GM23338 (cell line): Measurements from ENCODE around the gene PGC. TPM values are rescaled to one million over a fixed set of nuclear protein-coding genes. Genes with fewer than 3 reads are reported as not detected.
A peak's percentile ranks its signal among the peaks of the same experiment; 100 is the strongest.

Source experiments
- ATAC-seq: fragments of 200-7000 bp; cut with Tn5 transposase; 3 replicates; pipeline ENCODE4 v1.9.1; 2020
- DNase-seq: peaks from one replicate; pipeline ENCODE4 v3.0.0-alpha.2; 2015; ENCODE audit warnings: low spot score
- H2AFZ ChIP-seq: fragments of 200-600 bp; sonication (generic); 2 replicates; pipeline ENCODE4 v1.8.0; 2016; ENCODE audit warnings: antibody characterized with exemption, mild to moderate bottlenecking, moderate library complexity
- H3F3A ChIP-seq: fragments of 200-600 bp; sonication (generic); replicated peaks from 2 replicates; pipeline ENCODE4 v1.8.0; 2017; ENCODE audit warnings: antibody characterized with exemption, mixed run types, low read depth
- H3K27ac ChIP-seq: fragments of 200-600 bp; sonication (generic); 2 replicates; pipeline ENCODE4 v1.6.1; 2016; ENCODE audit warnings: low read depth
- H3K27me3 ChIP-seq: fragments of 200-600 bp; sonication (generic); 2 replicates; pipeline ENCODE4 v1.8.0; 2016; ENCODE audit warnings: mild to moderate bottlenecking, mixed run types, moderate library complexity; ENCODE audit not compliant: insufficient read depth
- H3K36me3 ChIP-seq: fragments of 200-600 bp; sonication (generic); 2 replicates; pipeline ENCODE4 v1.8.0; 2016; ENCODE audit warnings: mild to moderate bottlenecking; ENCODE audit not compliant: insufficient read depth
- H3K4me1 ChIP-seq: fragments of 200-600 bp; sonication (generic); 2 replicates; pipeline ENCODE4 v1.8.0; 2016; ENCODE audit warnings: mild to moderate bottlenecking, moderate library complexity; ENCODE audit not compliant: insufficient read depth
- H3K4me2 ChIP-seq: fragments of 200-600 bp; sonication (generic); 2 replicates; pipeline ENCODE4 v1.7.1; 2017; ENCODE audit warnings: mixed run types
- H3K4me3 ChIP-seq: fragments of 200-600 bp; sonication (generic); 2 replicates; pipeline ENCODE4 v1.6.1; 2016; ENCODE audit warnings: mixed run types
- H3K79me2 ChIP-seq: fragments of 200-600 bp; sonication (generic); replicated peaks from 2 replicates; pipeline ENCODE4 v1.8.0; 2017; ENCODE audit warnings: mild to moderate bottlenecking; ENCODE audit not compliant: insufficient read depth
- H3K9me2 ChIP-seq: fragments of 200-600 bp; sonication (generic); 2 replicates; pipeline ENCODE4 v1.8.0; 2017; ENCODE audit not compliant: insufficient read depth
- H4K20me1 ChIP-seq: fragments of 200-600 bp; sonication (generic); replicated peaks from 2 replicates; pipeline ENCODE4 v1.8.0; 2017; ENCODE audit warnings: mild to moderate bottlenecking; ENCODE audit not compliant: insufficient read depth
- H3K27ac Mint-ChIP-seq: 2 replicates; pipeline ENCODE4 v1.8.0; 2020; ENCODE audit warnings: inconsistent platforms, mild to moderate bottlenecking, moderate library complexity, mixed read lengths
- H3K27me3 Mint-ChIP-seq: 3 replicates; pipeline ENCODE4 v1.8.0; 2022; ENCODE audit warnings: low read depth, mild to moderate bottlenecking, moderate library complexity, mixed read lengths, inconsistent platforms; ENCODE audit not compliant: insufficient read depth, poor library complexity
- H3K36me3 Mint-ChIP-seq: 3 replicates; pipeline ENCODE4 v1.8.0; 2021; ENCODE audit warnings: low read depth, mild to moderate bottlenecking, inconsistent platforms, moderate library complexity, mixed read lengths
- H3K4me1 Mint-ChIP-seq: 3 replicates; pipeline ENCODE4 v1.8.0; 2020; ENCODE audit warnings: mild to moderate bottlenecking, inconsistent platforms, mixed read lengths
- H3K4me3 Mint-ChIP-seq: 3 replicates; pipeline ENCODE4 v1.8.0; 2021; ENCODE audit warnings: moderate library complexity, mild to moderate bottlenecking, inconsistent platforms, mixed read lengths
- H3K9me3 Mint-ChIP-seq: 3 replicates; pipeline ENCODE4 v1.8.0; 2020; ENCODE audit warnings: moderate library complexity, mild to moderate bottlenecking, inconsistent platforms, mixed read lengths
- CREB1 ChIP-seq: fragments of 250-450 bp; sonication (Bioruptor Pico); IDR thresholded peaks from 2 replicates; pipeline ENCODE4 v1.5.0; 2020; ENCODE audit warnings: low read depth, mild to moderate bottlenecking, moderate library complexity
- EZH2 ChIP-seq: fragments of 200-600 bp; sonication (generic); IDR thresholded peaks from one replicate; pipeline ENCODE4 v1.8.0; 2017; ENCODE audit warnings: antibody characterized with exemption, mild to moderate bottlenecking, low read depth; ENCODE audit not compliant: unreplicated experiment
- EZH2phosphoT487 ChIP-seq: fragments of 200-600 bp; sonication (generic); IDR thresholded peaks from one replicate; pipeline ENCODE4 v1.8.1; 2018; ENCODE audit warnings: antibody characterized with exemption; ENCODE audit not compliant: unreplicated experiment
- JUNB ChIP-seq: IDR thresholded peaks from one replicate; pipeline ENCODE4 v1.6.1; 2016; ENCODE audit warnings: antibody characterized with exemption; ENCODE audit not compliant: unreplicated experiment
- NANOG ChIP-seq: IDR thresholded peaks from 2 replicates; pipeline ENCODE4 v1.6.1; 2016; ENCODE audit warnings: antibody characterized with exemption, borderline replicate concordance
- STAT1 ChIP-seq: IDR thresholded peaks from one replicate; pipeline ENCODE4 v1.6.1; 2016; ENCODE audit warnings: antibody characterized with exemption; ENCODE audit not compliant: unreplicated experiment
- ZNF331 ChIP-seq: fragments of 250-450 bp; sonication (Bioruptor Pico); IDR thresholded peaks from 2 replicates; pipeline ENCODE4 v1.5.0; 2020; ENCODE audit warnings: low read depth, mild to moderate bottlenecking, moderate library complexity
- polyA plus RNA-seq: library from polyadenylated mRNA; unstranded; fragments of >200 nt; fragmentation: Nextera tagmentation; extraction: Ambion mirVana; gene quantifications from 2 replicates; pipeline ENCODE4 v1.2.1, GENCODE V29; 2016
- total RNA-seq: library from RNA; depleted of rRNA; stranded (reverse); fragments of >200 nt; shearing (Covaris generic); gene quantifications from 2 replicates; pipeline ENCODE4 v1.2.3, GENCODE V29; 2014
- TF ChIP-seq, protein P1 (sequence below), 2 experiments: fragments of 200-600 bp in 1 of 2; sonication (generic) in 1 of 2; conservative IDR thresholded peaks; 2 replicates each; pipeline versions ENCODE4 v1.5.1 to v1.6.1; 2016 to 2017; ENCODE audit warnings: antibody characterized with exemption in 2 of 2, low read depth in 2 of 2, mild to moderate bottlenecking in 2 of 2, moderate library complexity in 1 of 2

PGC gene
- total and polyA plus RNA-seq, 2 experiments from 2014 or later, result not detected

DNA sequence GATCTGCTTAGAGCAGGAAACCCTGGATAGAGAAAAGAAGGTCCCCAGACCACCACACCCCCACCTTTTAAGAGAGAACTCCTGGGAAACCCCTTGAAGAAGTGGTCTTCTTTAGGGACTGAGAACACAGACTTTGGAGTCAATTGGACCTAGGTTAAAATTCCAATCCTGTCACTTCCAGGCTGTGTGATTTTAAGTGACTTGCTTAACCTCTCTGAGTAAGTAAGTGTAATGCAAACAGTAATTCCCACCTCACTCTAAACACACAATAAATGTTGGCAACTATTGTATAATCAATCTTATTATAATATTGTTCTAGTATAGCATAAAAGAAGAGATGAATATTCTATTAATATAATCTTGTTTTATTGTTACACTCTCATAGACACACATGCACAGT lies 15.0 kb downstream of the PGC start:
- TF ChIP-seq ZNF331 (no peak), EZH2 (no peak)
- no peaks in the 10 kb centered on the region for H3K9me3 Mint-ChIP-seq
- H3K4me1 Mint-ChIP-seq, result peaks cover 55% of the 10 kb centered on the region
- H3K27ac Mint-ChIP-seq, result no peak overlapping the region
- peaks cover 14% of the 10 kb centered on the region for H3F3A ChIP-seq
- H3K27me3 Mint-ChIP-seq, result peaks cover 24% of the 10 kb centered on the region
- ATAC-seq (no peak), DNase-seq (no peak)
- no peaks in the 10 kb centered on the region for H3K36me3 Mint-ChIP-seq
- peak overlapping the region; percentile 86 for H3K4me3 Mint-ChIP-seq
- no peak overlapping the region for H3K4me3 ChIP-seq
- no peaks in the 10 kb centered on the region for H3K9me2 ChIP-seq
- H4K20me1 ChIP-seq, result no peaks in the 10 kb centered on the region
- peaks cover 18% of the 10 kb centered on the region for H3K27me3 ChIP-seq
- no peak overlapping the region for H3K27ac ChIP-seq
- H3K4me1 ChIP-seq, result peaks cover 32% of the 10 kb centered on the region
- H3K79me2 ChIP-seq, result no peaks in the 10 kb centered on the region
- no peaks in the 10 kb centered on the region for H3K36me3 ChIP-seq
- no peak overlapping the region for H2AFZ ChIP-seq
- no peak overlapping the region; the same call in 1 of the 2 replicates for H3K4me2 ChIP-seq

DNA sequence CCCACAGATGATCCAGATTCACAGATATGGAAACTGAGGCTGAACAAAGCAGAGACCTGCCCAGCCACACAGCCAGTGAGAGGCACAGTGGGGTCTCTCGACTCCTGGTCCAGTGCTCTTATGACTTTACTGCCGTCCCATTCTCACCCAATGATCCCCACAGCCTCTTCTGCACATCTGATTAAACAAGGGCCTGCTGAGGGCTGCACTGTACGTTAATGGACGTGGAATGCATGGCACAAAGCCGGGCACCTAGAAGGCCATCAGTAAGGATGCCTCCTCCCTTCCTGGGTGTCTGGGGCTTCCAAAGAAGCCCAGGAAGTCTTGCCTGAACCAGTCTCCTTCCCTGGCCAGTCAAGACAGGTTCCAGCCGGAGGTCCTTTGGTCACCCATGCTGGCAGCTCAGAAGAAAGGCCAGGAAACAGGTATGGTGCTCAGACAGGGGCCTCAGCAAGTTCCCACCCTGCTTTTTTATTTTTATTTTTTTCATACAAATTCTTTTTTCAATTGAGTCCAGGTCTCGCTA lies 15.6 kb downstream of the PGC start:
- H4K20me1 ChIP-seq, result no peaks in the 10 kb centered on the region
- H3K4me2 ChIP-seq, result no peak overlapping the region
- no peak overlapping the region for H3K27ac Mint-ChIP-seq
- no peaks in the 10 kb centered on the region for H3K9me3 Mint-ChIP-seq
- H3K9me2 ChIP-seq, result no peaks in the 10 kb centered on the region
- H3F3A ChIP-seq, result peaks cover 14% of the 10 kb centered on the region
- no peaks in the 10 kb centered on the region for H3K79me2 ChIP-seq
- H3K4me3 ChIP-seq, result no peak overlapping the region
- H3K36me3 ChIP-seq, result no peaks in the 10 kb centered on the region
- H2AFZ ChIP-seq, result no peak overlapping the region
- peaks cover 32% of the 10 kb centered on the region for H3K4me1 ChIP-seq
- no peak for ATAC-seq
- peaks cover 18% of the 10 kb centered on the region for H3K27me3 ChIP-seq
- no peak overlapping the region for H3K27ac ChIP-seq
- H3K36me3 Mint-ChIP-seq, result no peaks in the 10 kb centered on the region
- peaks cover 24% of the 10 kb centered on the region for H3K27me3 Mint-ChIP-seq
- no peak overlapping the region; the same call in 2 of the 3 replicates for H3K4me3 Mint-ChIP-seq
- TF ChIP-seq EZH2phosphoT487 (no peak), CREB1 (CRISPR knock-in tag) (no peak), STAT1 (no peak)
- H3K4me1 Mint-ChIP-seq, result peaks cover 54% of the 10 kb centered on the region
- no peak for DNase-seq

DNA sequence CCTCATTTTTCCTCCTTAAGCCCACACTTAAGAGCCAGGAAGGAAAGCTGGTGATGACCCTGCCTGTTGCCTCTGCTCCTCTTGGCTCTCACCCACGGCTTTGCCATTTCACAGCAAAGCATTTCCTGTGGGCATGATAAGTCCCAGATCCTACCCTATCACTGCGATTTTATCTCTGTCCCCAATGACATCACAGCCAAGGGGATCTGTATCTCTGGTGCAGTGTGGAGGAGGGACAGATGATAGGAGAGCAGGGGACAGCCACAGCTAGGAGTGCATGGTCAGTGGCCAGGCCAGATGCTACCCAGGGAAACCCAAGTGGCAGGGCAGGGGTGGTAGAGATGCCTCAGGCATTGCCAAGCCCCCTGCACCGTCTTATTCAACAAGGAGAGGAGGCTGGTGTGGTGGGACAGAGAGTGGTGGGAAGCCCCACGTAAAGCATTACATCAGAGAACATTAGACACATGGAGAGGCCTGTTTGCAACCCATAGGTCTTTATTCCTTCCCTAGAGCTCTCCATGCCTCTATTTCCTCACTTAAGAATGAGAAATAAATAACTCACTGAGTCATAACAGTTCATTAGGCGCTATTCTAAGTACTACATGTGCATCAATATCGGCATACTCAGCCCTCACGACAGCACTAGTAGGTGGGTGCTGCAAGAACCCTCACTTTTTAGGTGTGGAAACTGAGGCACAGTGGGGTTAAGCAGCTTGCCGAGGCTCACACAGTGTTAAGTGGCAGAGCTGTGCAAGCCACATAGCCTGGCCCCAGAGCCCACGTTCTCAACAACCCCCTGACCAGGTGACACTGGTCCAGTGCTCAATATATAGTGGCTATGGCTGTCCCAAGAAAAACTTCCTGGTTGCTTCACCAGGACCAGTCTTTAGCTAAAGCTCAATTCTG lies 16.4 kb downstream of the PGC start:
- no peaks in the 10 kb centered on the region for H4K20me1 ChIP-seq
- no peaks in the 10 kb centered on the region for H3K79me2 ChIP-seq
- DNase-seq (no peak), ATAC-seq (no peak)
- H3F3A ChIP-seq, result peaks cover 14% of the 10 kb centered on the region
- H2AFZ ChIP-seq, result no peak overlapping the region
- Mint-ChIP-seq H3K4me3 (no peak overlapping the region), H3K27me3 (peaks cover 22% of the 10 kb centered on the region), H3K9me3 (no peaks in the 10 kb centered on the region), H3K36me3 (no peaks in the 10 kb centered on the region), H3K4me1 (peaks cover 46% of the 10 kb centered on the region), H3K27ac (no peak overlapping the region)
- H3K4me1 ChIP-seq, result peaks cover 27% of the 10 kb centered on the region
- no peaks in the 10 kb centered on the region for H3K9me2 ChIP-seq
- H3K27me3 ChIP-seq, result peaks cover 18% of the 10 kb centered on the region
- no peak overlapping the region for H3K27ac ChIP-seq
- 0 out of 2 replicates have a peak overlapping the region, but pooled peaks have one; percentile 70 for H3K4me2 ChIP-seq
- H3K36me3 ChIP-seq, result no peaks in the 10 kb centered on the region
- no peak overlapping the region for H3K4me3 ChIP-seq
- TF ChIP-seq EZH2phosphoT487 (no peak), ZNF331 (no peak), STAT1 (no peak), EZH2 (no peak), NANOG (no peak), JUNB (no peak)
- TF ChIP-seq, protein P1, sequence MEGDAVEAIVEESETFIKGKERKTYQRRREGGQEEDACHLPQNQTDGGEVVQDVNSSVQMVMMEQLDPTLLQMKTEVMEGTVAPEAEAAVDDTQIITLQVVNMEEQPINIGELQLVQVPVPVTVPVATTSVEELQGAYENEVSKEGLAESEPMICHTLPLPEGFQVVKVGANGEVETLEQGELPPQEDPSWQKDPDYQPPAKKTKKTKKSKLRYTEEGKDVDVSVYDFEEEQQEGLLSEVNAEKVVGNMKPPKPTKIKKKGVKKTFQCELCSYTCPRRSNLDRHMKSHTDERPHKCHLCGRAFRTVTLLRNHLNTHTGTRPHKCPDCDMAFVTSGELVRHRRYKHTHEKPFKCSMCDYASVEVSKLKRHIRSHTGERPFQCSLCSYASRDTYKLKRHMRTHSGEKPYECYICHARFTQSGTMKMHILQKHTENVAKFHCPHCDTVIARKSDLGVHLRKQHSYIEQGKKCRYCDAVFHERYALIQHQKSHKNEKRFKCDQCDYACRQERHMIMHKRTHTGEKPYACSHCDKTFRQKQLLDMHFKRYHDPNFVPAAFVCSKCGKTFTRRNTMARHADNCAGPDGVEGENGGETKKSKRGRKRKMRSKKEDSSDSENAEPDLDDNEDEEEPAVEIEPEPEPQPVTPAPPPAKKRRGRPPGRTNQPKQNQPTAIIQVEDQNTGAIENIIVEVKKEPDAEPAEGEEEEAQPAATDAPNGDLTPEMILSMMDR (conservative IDR thresholded peaks at IDR 0.05; ENCODE audit: low read depth in 2 of 2), result no peak
